Hepatocyte (in vitro differentiated cells): ENCODE data around the gene MGLL. TPM values are rescaled to one million over a fixed set of nuclear protein-coding genes. Genes with fewer than 3 reads are reported as not detected.

Experiments used
- DNase-seq: peaks from one replicate; pipeline ENCODE4 v3.0.0-alpha.2; 2016; ENCODE audit warnings: low spot score
- H2AFZ ChIP-seq: fragments of 200-600 bp; sonication (generic); 2 replicates; pipeline ENCODE4 v1.6.0; 2016; ENCODE audit warnings: antibody characterized with exemption, mild to moderate bottlenecking
- H3K27ac ChIP-seq: fragments of 200-600 bp; sonication (generic); 2 replicates; pipeline ENCODE4 v1.5.1; 2016; ENCODE audit warnings: mild to moderate bottlenecking
- H3K27me3 ChIP-seq: fragments of 200-600 bp; sonication (generic); 2 replicates; pipeline ENCODE4 v1.6.1; 2016
- H3K36me3 ChIP-seq: fragments of 200-600 bp; sonication (generic); replicated peaks from 2 replicates; pipeline ENCODE4 v1.5.1; 2016; ENCODE audit warnings: low read depth; ENCODE audit not compliant: insufficient read depth
- H3K4me1 ChIP-seq: fragments of 200-600 bp; sonication (generic); 2 replicates; pipeline ENCODE4 v1.5.1; 2016; ENCODE audit warnings: mild to moderate bottlenecking, moderate library complexity; ENCODE audit not compliant: insufficient read depth
- H3K4me2 ChIP-seq: fragments of 200-600 bp; sonication (generic); 2 replicates; pipeline ENCODE4 v1.6.0; 2016
- H3K4me3 ChIP-seq: fragments of 200-600 bp; sonication (generic); 2 replicates; pipeline ENCODE4 v1.5.1; 2016; ENCODE audit warnings: mild to moderate bottlenecking
- H3K79me2 ChIP-seq: fragments of 200-600 bp; sonication (generic); 2 replicates; pipeline ENCODE4 v1.6.0; 2017; ENCODE audit warnings: mild to moderate bottlenecking
- H3K9me2 ChIP-seq: fragments of 200-600 bp; sonication (generic); replicated peaks from 2 replicates; pipeline ENCODE4 v1.6.0; 2017; ENCODE audit warnings: mild to moderate bottlenecking; ENCODE audit not compliant: insufficient read depth
- H3K9me3 ChIP-seq: fragments of 200-600 bp; sonication (generic); 2 replicates; pipeline ENCODE4 v1.5.1; 2016; ENCODE audit warnings: low read depth, mild to moderate bottlenecking
- H4K20me1 ChIP-seq: fragments of 200-600 bp; sonication (generic); 2 replicates; pipeline ENCODE4 v1.6.0; 2016; ENCODE audit warnings: mild to moderate bottlenecking; ENCODE audit not compliant: insufficient read depth, poor library complexity, severe bottlenecking
- CTCF ChIP-seq: fragments of 200-600 bp; sonication (generic); IDR thresholded peaks from 2 replicates; pipeline ENCODE4 v1.5.1; 2016; ENCODE audit warnings: antibody characterized with exemption, mild to moderate bottlenecking; ENCODE audit not compliant: poor library complexity
- EZH2 ChIP-seq: fragments of 200-600 bp; sonication (generic); IDR thresholded peaks from 2 replicates; pipeline ENCODE4 v1.6.1; 2016; ENCODE audit warnings: antibody characterized with exemption, mild to moderate bottlenecking, borderline replicate concordance
- EZH2phosphoT487 ChIP-seq: fragments of 200-600 bp; sonication (generic); IDR thresholded peaks from one replicate; pipeline ENCODE4 v1.6.1; 2018; ENCODE audit warnings: antibody characterized with exemption, mild to moderate bottlenecking, low read depth, moderate library complexity; ENCODE audit not compliant: unreplicated experiment, severe bottlenecking
- WGBS: methylation state at CpG from one replicate; pipeline ENCODE4 v1.1.6; 2016; ENCODE audit warnings: low lambda C conversion rate; ENCODE audit errors: missing lambda C conversion rate; 5-methylcytosine and 5-hydroxymethylcytosine counted together
- polyA plus RNA-seq: library from polyadenylated mRNA; unstranded; fragments of >200 nt; fragmentation: Nextera tagmentation; extraction: Ambion mirVana; gene quantifications from 2 replicates; pipeline ENCODE4 v1.2.1, GENCODE V29; 2016
- total RNA-seq: library from RNA; depleted of rRNA; stranded (reverse); fragments of >200 nt; gene quantifications from 2 replicates; pipeline ENCODE4 v1.2.3, GENCODE V29; 2014

Gene MGLL
- total and polyA plus RNA-seq, 2 experiments from 2014 or later = 7.3 to 21.4 TPM

GRCh38 chr3:127739347-127740135, 82.8 kb downstream of the MGLL start:
- Histone ChIP-seq H4K20me1 (no peaks in the 10 kb centered on the region), H3K79me2 (no peaks in the 10 kb centered on the region), H3K4me1 (peaks cover 12% of the 10 kb centered on the region), H3K9me3 (no peaks in the 10 kb centered on the region), H3K27ac (no peak overlapping the region), H3K27me3 (no peaks in the 10 kb centered on the region), H3K4me3 (no peak overlapping the region), H2AFZ (no peak overlapping the region), H3K36me3 (no peaks in the 10 kb centered on the region), H3K9me2 (no peaks in the 10 kb centered on the region), H3K4me2 (no peak overlapping the region)
- TF ChIP-seq EZH2 (no peak), CTCF (no peak), EZH2phosphoT487 (no peak)
- WGBS = 91% methylated on average over 12 of the region's 12 CpGs
- DNase-seq = no peak

GRCh38 chr3:127738192-127738840, 84.0 kb downstream of the MGLL start:
- 94% methylated on average over 8 of the region's 8 CpGs for WGBS
- no peaks in the 10 kb centered on the region for H3K9me2 ChIP-seq
- no peaks in the 10 kb centered on the region for H3K36me3 ChIP-seq
- H4K20me1 ChIP-seq = no peaks in the 10 kb centered on the region
- H3K79me2 ChIP-seq = no peaks in the 10 kb centered on the region
- no peak overlapping the region for H3K4me2 ChIP-seq
- H3K4me1 ChIP-seq = peaks cover 17% of the 10 kb centered on the region
- no peaks in the 10 kb centered on the region for H3K27me3 ChIP-seq
- H2AFZ ChIP-seq = no peak overlapping the region
- peak; percentile 38 for DNase-seq
- H3K4me3 ChIP-seq = no peak overlapping the region
- H3K27ac ChIP-seq = peak overlapping the region; percentile 37
- no peak for TF ChIP-seq EZH2
- no peaks in the 10 kb centered on the region for H3K9me3 ChIP-seq

GRCh38 chr3:127736801-127737539, 85.3 kb downstream of the MGLL start:
- no peak overlapping the region for H3K4me2 ChIP-seq
- H3K36me3 ChIP-seq = no peaks in the 10 kb centered on the region
- H2AFZ ChIP-seq = no peak overlapping the region
- peaks cover 17% of the 10 kb centered on the region for H3K4me1 ChIP-seq
- DNase-seq = no peak
- no peaks in the 10 kb centered on the region for H3K79me2 ChIP-seq
- H3K9me3 ChIP-seq = no peaks in the 10 kb centered on the region
- TF ChIP-seq CTCF (no peak), EZH2 (no peak), EZH2phosphoT487 (no peak)
- no peak overlapping the region for H3K4me3 ChIP-seq
- peak overlapping the region; percentile 38 for H3K27ac ChIP-seq
- H3K27me3 ChIP-seq = no peaks in the 10 kb centered on the region
- 97% methylated on average over 10 of the region's 10 CpGs for WGBS
- H3K9me2 ChIP-seq = no peaks in the 10 kb centered on the region
- no peaks in the 10 kb centered on the region for H4K20me1 ChIP-seq
